Gastrocnemius medialis (tissue), 4 donors: ENCODE data around the gene C11orf21.

ENCODE experiments used
- CTCF ChIP-seq, 5 experiments: fragments of 450-650 bp in 3 of 5; fragments of 200-600 bp in 2 of 5; sonication (generic) in 2 of 5; IDR thresholded peaks in 4 of 5; conservative IDR thresholded peaks in 1 of 5; 1 replicate in 4 of 5; 2 replicates in 1 of 5; pipeline ENCODE4 v1.5.1; 2016 to 2019; ENCODE audit warnings: antibody characterized with exemption in 5 of 5, mild to moderate bottlenecking in 3 of 5, moderate library complexity in 3 of 5
- POLR2A ChIP-seq, 2 donors: fragments of 450-650 bp; IDR thresholded peaks; one replicate each; pipeline ENCODE4 v1.6.1; 2017; ENCODE audit warnings: antibody characterized with exemption in 2 of 2, mild to moderate bottlenecking in 2 of 2, moderate library complexity in 2 of 2

GRCh38 chr11:2259897-2260451, 41.7 kb downstream of the C11orf21 start:
- TF ChIP-seq CTCF (IDR thresholded peaks at IDR 0.05 in 4 of 5, conservative IDR thresholded peaks at IDR 0.05 in 1 of 5), result no peak
- TF ChIP-seq POLR2A (IDR thresholded peaks at IDR 0.05), result no peak
